HG03097 (cell line): Measurements from ENCODE around the gene SEC62.

Experiments used
- ATAC-seq: cut with Tn5 transposase; IDR thresholded peaks from one replicate; pipeline ENCODE4 v1.9.1; 2021; ENCODE audit not compliant: unreplicated experiment, low FRiP score

SEC62 gene

GRCh38 chr3:169966951-169967915, 626 bp downstream of the SEC62 start:
- ATAC-seq = peak; percentile 35

DNA sequence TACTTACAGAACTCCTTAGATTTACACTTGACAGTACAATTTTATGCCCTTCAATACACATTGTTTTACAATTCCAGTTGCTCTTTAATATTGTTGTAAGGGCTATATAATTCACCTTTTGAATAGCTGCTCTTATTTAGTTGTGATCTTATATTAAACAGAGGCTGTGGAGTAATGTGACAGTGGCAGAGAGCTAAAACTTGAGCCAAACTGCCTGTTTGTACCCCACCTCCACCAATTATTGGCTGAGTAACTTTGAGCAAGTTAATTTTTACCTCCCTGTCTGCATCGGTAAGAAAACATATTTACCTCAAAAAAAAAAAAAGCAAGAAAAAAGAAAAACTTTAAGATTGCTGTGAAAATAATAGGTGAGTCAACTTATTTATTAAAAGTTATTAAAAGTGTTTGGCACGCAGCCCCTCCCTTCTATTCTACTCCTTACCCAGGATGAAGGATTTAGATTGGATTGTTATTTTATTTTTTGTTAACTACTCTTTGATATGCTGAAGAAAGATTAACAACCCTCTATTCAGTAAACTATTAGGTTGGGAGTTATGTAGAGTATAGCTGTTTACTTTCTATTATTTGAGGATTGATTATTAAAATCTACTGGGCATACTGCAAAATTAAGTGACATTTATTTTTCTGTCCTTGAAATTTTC, 1.7 kb downstream of the SEC62 start:
- ATAC-seq = no peak

GRCh38 chr3:169969174-169970095, 2.8 kb downstream of the SEC62 start:
- ATAC-seq = no peak

GRCh38 chr3:169970847-169971246, 4.2 kb downstream of the SEC62 start:
- ATAC-seq = no peak

GRCh38 chr3:169971522-169971921, 4.9 kb downstream of the SEC62 start:
- ATAC-seq = no peak

DNA sequence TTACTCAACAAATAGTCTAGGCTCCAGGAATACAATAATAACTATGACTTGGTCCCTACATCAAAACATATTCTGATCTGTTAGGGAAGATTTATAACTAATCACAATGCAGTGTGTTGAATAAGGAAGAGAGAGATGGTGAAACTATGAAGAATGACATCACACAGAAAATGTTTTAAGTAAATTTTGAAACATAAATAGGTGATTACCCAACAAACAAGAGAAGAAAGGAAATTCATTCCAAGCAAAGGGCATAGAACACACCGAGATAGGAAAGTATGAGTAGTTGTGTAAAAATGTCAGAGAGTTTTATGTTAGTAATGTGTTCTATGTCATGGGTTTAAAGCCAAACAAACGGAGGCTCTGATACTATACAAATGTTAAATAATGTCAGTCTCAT, 13.4 kb downstream of the SEC62 start:
- ATAC-seq = no peak

DNA sequence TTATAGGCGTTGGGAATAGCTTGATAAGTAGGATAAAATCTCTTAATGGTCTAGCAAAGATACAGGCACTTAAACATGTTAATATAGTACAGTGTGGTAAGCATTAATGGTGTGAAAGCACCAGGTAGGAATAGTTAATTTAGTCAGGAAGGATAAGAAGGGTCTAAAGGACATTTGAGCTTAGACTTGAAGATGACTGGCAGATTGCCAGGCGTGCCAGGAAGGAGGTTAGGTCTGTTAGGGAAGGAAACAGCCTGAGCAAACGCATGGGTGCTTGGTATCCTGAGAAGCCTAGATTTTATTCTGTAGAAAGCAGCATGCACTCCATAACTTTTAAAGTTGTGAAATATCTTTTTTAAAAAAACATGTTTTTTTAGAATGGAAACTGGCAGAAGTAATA, 17.7 kb downstream of the SEC62 start:
- no peak for ATAC-seq

- no peak for ATAC-seq
Observed at GRCh38 chr3:169990431-169990830, 23.8 kb downstream of the SEC62 start.

GRCh38 chr3:169992156-169992555, 25.5 kb downstream of the SEC62 start:
- no peak for ATAC-seq

DNA sequence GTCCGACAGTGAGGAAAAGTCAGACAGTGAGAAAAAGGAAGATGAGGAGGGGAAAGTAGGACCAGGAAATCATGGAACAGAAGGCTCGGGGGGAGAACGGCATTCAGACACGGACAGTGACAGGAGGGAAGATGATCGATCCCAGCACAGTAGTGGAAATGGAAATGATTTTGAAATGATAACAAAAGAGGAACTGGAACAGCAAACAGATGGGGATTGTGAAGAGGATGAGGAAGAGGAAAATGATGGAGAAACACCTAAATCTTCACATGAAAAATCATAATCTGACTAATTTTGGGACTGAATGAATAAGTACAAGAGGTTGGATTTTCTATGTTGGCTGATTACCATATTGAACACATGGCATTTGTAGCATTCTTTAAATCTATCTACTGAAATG, 26.2 kb downstream of the SEC62 start:
- no peak for ATAC-seq

DNA sequence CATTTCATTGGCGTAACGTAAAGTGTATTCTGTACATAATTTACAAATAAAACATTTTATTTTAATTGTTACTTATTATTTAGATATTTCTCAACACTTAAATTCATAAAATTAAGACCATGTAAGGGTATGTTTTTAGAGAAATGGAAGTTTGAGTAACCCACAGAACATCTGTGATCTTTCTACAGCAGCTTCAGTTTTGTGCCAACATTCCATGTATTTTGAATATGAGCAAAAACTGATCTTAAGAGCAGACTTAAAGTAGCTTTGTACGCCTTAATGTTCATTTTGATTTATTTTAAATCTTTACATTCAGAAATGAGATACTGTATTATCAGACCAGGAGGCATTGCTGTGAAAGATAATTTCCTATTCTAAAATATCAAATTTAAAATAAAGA, 27.2 kb downstream of the SEC62 start:
- ATAC-seq = no peak

- no peak for ATAC-seq
Observed at GRCh38 chr3:169996063-169996462, 29.5 kb downstream of the SEC62 start.

- ATAC-seq = no peak
Observed at GRCh38 chr3:169998668-169999131, 32.1 kb downstream of the SEC62 start.

DNA sequence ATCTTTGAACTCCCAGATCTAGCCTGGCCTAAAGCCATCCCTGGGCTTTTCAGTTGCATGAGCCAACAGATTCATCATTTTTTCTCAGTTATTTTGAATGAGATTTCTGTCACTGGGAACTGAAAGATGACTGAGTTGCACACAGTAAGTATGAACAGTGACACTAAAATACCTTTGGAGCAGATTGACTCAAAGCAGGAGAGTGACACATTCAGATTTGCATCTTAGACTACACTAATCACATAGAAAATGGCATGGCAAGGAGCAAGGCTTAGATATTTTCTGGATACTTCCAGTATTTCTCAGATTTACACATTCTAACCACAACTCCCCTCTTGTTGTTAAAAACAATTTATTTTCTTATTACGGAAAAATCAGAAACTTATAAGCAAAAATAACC, 32.8 kb downstream of the SEC62 start:
- ATAC-seq = no peak

GRCh38 chr3:170000051-170000450, 33.4 kb downstream of the SEC62 start:
- no peak for ATAC-seq

DNA sequence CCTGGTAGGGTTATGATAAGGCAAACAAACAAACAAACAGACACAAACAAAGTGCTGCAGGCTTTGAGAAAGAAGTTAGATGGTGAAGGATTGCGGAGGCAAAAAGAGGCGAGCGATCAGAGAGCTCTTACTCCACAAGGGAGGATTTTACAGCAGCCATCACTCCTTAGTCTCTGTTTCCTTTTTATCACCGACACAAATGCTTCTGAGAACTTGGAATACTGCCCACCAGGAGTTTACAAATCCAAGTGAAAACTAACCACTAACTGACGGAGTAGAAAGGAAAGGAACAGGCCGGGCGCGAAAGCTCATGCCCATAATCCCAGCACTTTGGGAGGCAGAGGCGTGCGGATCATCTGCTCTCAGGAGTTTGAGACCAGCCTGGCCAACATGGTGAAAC, 35.6 kb downstream of the SEC62 start:
- no peak for ATAC-seq

- no peak for ATAC-seq
Observed at GRCh38 chr3:170002879-170003278, 36.3 kb downstream of the SEC62 start.

DNA sequence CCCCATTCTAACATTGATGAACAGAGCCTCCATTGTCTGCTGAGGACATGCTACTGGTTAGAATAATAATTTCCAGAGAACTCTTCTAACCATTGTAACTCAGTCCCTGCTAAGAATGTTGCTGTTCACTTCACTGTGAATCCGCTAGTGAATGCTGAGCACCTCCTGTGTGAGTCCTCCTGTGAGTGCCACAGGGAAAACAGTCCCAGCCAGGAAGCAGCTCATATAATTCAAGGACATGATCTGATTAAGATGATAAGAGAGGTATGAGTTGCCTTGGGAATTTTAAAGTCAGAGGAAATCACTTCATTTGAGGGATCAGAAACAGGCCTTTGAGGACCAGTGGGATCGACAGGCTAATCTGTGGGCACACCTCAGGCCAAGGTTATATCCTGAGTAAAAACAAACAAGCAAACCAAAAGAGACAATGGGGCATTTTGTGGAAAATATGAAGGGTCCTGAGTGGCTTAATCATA, 37.3 kb downstream of the SEC62 start:
- no peak for ATAC-seq

- ATAC-seq = peak; percentile 65
Observed at GRCh38 chr3:170007031-170007663, 40.5 kb downstream of the SEC62 start.

DNA sequence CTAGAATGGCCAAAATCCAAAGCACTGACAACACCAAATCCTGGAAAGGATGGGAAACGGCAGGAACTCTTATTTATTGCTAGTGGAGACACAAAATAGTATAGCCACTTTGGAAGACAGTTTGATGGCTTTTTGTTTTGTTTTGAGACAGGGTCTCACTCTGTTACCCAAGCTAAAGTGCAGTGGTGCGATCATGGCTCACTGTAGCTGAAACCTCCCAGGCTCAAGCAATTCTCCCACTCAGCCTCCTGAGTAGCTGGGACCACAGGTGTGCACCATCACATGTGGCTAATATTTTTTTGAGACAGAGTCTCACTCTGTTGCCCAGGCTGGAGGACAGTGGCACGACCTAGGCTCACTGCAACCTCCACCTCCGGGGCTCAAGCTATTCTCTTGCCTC, 43.9 kb downstream of the SEC62 start:
- ATAC-seq = no peak
